Lower leg skin (tissue), 3 donors: Measurements from ENCODE around the gene DGKD.

Source experiments
- POLR2A ChIP-seq, 2 donors: fragments of 450-650 bp; IDR thresholded peaks; one replicate each; pipeline ENCODE4 v1.6.1; 2016 to 2017; ENCODE audit warnings: antibody characterized with exemption in 2 of 2, mild to moderate bottlenecking in 1 of 2, moderate library complexity in 1 of 2
- TF ChIP-seq, protein P1 (sequence below), 3 donors: fragments of 450-650 bp; IDR thresholded peaks; one replicate each; pipeline ENCODE4 v1.5.1; 2016; ENCODE audit warnings: antibody characterized with exemption in 3 of 3, mild to moderate bottlenecking in 3 of 3, moderate library complexity in 2 of 3

DNA sequence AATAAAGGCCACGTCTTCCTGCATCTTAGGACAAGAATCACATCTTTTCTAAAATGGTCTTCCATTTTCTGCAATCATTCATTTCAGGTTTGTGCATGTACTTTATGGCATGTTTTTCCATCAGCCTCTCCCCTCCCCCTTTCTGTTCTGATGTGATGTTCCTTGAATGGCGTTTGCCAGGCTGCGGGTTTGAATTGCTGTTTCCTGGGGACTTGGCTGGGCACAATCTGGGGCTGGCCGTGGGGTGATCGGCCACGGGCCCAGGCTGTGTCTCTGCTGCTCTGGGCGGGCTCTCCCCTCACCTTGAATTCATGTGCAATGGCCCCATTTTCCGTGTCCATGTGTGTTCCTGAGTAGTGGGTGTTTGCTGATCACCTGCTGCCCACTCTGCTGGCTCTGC lies 15.2 kb downstream of the DGKD start:
- TF ChIP-seq, protein P1, sequence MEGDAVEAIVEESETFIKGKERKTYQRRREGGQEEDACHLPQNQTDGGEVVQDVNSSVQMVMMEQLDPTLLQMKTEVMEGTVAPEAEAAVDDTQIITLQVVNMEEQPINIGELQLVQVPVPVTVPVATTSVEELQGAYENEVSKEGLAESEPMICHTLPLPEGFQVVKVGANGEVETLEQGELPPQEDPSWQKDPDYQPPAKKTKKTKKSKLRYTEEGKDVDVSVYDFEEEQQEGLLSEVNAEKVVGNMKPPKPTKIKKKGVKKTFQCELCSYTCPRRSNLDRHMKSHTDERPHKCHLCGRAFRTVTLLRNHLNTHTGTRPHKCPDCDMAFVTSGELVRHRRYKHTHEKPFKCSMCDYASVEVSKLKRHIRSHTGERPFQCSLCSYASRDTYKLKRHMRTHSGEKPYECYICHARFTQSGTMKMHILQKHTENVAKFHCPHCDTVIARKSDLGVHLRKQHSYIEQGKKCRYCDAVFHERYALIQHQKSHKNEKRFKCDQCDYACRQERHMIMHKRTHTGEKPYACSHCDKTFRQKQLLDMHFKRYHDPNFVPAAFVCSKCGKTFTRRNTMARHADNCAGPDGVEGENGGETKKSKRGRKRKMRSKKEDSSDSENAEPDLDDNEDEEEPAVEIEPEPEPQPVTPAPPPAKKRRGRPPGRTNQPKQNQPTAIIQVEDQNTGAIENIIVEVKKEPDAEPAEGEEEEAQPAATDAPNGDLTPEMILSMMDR (IDR thresholded peaks at IDR 0.05) = no peak
- no peak for TF ChIP-seq POLR2A (IDR thresholded peaks at IDR 0.05)
